ENCODE data around the gene WNK2.

The WNK2 gene

GRCh38 chr9:93154293-93154903 is 29.5 kb upstream of the WNK2 start:
- no peak overlapping the region for H3K4me3 ChIP-seq (ENCODE audit: low read length)
- no peak for DNase-seq (ENCODE audit: low read depth)
- peak; percentile 46 for TF ChIP-seq CTCF (conservative IDR thresholded peaks at IDR 0.05; ENCODE audit: low read length)

- no peak for TF ChIP-seq CTCF (conservative IDR thresholded peaks at IDR 0.05; ENCODE audit: low read length)
- no peak for DNase-seq (ENCODE audit: low read depth)
- H3K4me3 ChIP-seq (ENCODE audit: low read length): no peak overlapping the region
These were observed 28.0 kb upstream of the WNK2 start for GRCh38 chr9:93155716-93156474.

GRCh38 chr9:93156475-93157008 is 27.4 kb upstream of the WNK2 start:
- TF ChIP-seq CTCF (conservative IDR thresholded peaks at IDR 0.05; ENCODE audit: low read length): no peak
- DNase-seq (ENCODE audit: low read depth): no peak
- H3K4me3 ChIP-seq (ENCODE audit: low read length): no peak overlapping the region

- TF ChIP-seq CTCF (conservative IDR thresholded peaks at IDR 0.05; ENCODE audit: low read length): peak; percentile 79
- H3K4me3 ChIP-seq (ENCODE audit: low read length): no peak overlapping the region
- DNase-seq (ENCODE audit: low read depth): peak; percentile 55
These were observed 24.1 kb upstream of the WNK2 start for GRCh38 chr9:93159601-93160471.

GRCh38 chr9:93161786-93162562 is 22.0 kb upstream of the WNK2 start:
- H3K4me3 ChIP-seq (ENCODE audit: low read length): no peak overlapping the region
- no peak for TF ChIP-seq CTCF (conservative IDR thresholded peaks at IDR 0.05; ENCODE audit: low read length)
- DNase-seq (ENCODE audit: low read depth): peak; percentile 9

- no peak for TF ChIP-seq CTCF (conservative IDR thresholded peaks at IDR 0.05; ENCODE audit: low read length)
- no peak for DNase-seq (ENCODE audit: low read depth)
- H3K4me3 ChIP-seq (ENCODE audit: low read length): no peak overlapping the region
These were observed 19.9 kb upstream of the WNK2 start for GRCh38 chr9:93164085-93164484.

Measured in AG10803 (cell line).